ENCODE data around the gene SLCO1B1. TPM values are rescaled to one million over a fixed set of nuclear protein-coding genes. Genes with fewer than 3 reads are reported as not detected.

The SLCO1B1 gene
- total and polyA plus RNA-seq, 2 of the 8 experiments (the other 6 are each of a cell fraction or from before 2014, with no cell fraction given): 0.13 TPM; not detected in 1

DNA sequence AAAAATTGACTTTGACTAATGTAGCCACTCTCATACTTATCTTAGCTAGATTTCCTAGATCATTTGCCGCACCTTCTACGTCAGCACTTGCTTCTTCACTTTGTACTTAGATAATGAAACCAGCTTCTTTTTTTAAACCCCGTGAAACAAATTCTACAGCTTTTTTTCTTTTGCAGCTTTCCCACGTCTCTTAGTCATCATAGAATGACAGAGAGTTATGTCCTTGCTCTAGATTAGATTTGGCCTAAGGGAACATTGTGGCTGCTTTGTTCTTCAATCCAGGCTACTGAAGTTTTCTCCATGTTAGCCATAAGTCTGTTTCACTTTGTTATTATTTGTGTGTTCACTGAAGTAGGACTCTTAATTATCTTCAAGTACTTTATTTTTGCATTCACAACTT is 108.9 kb downstream of the SLCO1B1 start:
- Histone ChIP-seq H2AK5ac (ENCODE audit: low read depth, low read length) (no peak overlapping the region), H3K23me2 (ENCODE audit: low read depth, low read length) (no peaks in the 10 kb centered on the region), H3K4ac (replicated peaks; ENCODE audit: insufficient read length, low read depth, low read length) (no peak overlapping the region), H2BK5ac (ENCODE audit: low read depth, low read length) (no peak overlapping the region), H2AFZ (ENCODE audit: low read length) (no peak overlapping the region), H3K27me3 (replicated peaks in 1 of 4; ENCODE audit: control insufficient read depth in 3 of 4, extremely low read depth in 1 of 4, insufficient read depth in 3 of 4, low read length in 3 of 4) (no peaks in the 10 kb centered on the region), H3K9me3 (ENCODE audit: insufficient read depth in 2 of 2, low read depth in 1 of 2, low read length in 1 of 2) (no peaks in the 10 kb centered on the region), H4K5ac (ENCODE audit: insufficient read length, low read depth, low read length) (no peak overlapping the region), H3K23ac (ENCODE audit: insufficient read length) (no peak overlapping the region), H3K79me2 (ENCODE audit: control insufficient read depth in 1 of 2, insufficient read depth in 2 of 2, low read length in 2 of 2) (no peaks in the 10 kb centered on the region), H3K4me3 (ENCODE audit: extremely low read depth in 1 of 4, insufficient read depth in 2 of 4, low read depth in 3 of 4, low read length in 4 of 4) (no peak overlapping the region), H4K91ac (replicated peaks; ENCODE audit: insufficient read length, low read length) (no peak overlapping the region), H3K9ac (replicated peaks in 1 of 4; ENCODE audit: extremely low read depth in 1 of 4, low read depth in 3 of 4, low read length in 3 of 4) (no peak overlapping the region), H3K4me2 (ENCODE audit: insufficient read depth in 1 of 2, low read depth in 2 of 2, low read length in 2 of 2) (no peak overlapping the region), H2BK12ac (ENCODE audit: low read depth, low read length) (no peak overlapping the region), H3K79me1 (ENCODE audit: low read depth, low read length) (no peaks in the 10 kb centered on the region), H3K14ac (ENCODE audit: insufficient read length) (no peak overlapping the region), H3K18ac (ENCODE audit: extremely low read depth, low read length) (no peak overlapping the region), H4K8ac (ENCODE audit: extremely low read depth, insufficient read depth, low read length) (no peak overlapping the region), H2BK15ac (ENCODE audit: low read length) (no peak overlapping the region), H3K4me1 (replicated peaks in 1 of 4; ENCODE audit: control insufficient read depth in 3 of 4, insufficient read depth in 4 of 4, low read length in 3 of 4) (no peaks in the 10 kb centered on the region), H2BK120ac (replicated peaks; ENCODE audit: low read depth, low read length) (no peak overlapping the region), H3K56ac (replicated peaks; ENCODE audit: insufficient read length, low read depth, low read length) (no peak overlapping the region), H4K20me1 (replicated peaks in 1 of 2; ENCODE audit: control insufficient read depth in 1 of 2, insufficient read depth in 2 of 2, low read length in 2 of 2) (no peaks in the 10 kb centered on the region), H2BK20ac (ENCODE audit: low read length) (no peak overlapping the region), H3K27ac (ENCODE audit: low read depth, low read length) (no peak overlapping the region), H3K36me3 (ENCODE audit: control insufficient read depth in 2 of 4, insufficient read depth in 4 of 4, low read length in 3 of 4) (no peaks in the 10 kb centered on the region)
- ChIA-PET POLR2A (ENCODE audit: partially characterized antibody) (no interaction called here), CTCF (ENCODE audit: partially characterized antibody) (interaction anchor here (1.1 kb wide), 1 partner anchor 10 kb away, joined by 3 read pairs; no protein-coding TSS in a partner anchor)
- FAIRE-seq: no peak
- whole genome bisulfite sequencing, 2 experiments (ENCODE audit: extremely low coverage in 1 of 2, insufficient coverage in 1 of 2, insufficient read length in 1 of 2, insufficient replicate concordance in 2 of 2, low coverage in 1 of 2, low lambda C conversion rate in 2 of 2, missing lambda C conversion rate in 1 of 2): 93% methylated on average over 4 of the region's 4 CpGs; no CpG with 5 or more reads in 1 of the 2 experiments
- DNase-seq (ENCODE audit: low read depth in 1 of 2, low spot score in 2 of 2): no peak
- TF ChIP-seq, protein P1, sequence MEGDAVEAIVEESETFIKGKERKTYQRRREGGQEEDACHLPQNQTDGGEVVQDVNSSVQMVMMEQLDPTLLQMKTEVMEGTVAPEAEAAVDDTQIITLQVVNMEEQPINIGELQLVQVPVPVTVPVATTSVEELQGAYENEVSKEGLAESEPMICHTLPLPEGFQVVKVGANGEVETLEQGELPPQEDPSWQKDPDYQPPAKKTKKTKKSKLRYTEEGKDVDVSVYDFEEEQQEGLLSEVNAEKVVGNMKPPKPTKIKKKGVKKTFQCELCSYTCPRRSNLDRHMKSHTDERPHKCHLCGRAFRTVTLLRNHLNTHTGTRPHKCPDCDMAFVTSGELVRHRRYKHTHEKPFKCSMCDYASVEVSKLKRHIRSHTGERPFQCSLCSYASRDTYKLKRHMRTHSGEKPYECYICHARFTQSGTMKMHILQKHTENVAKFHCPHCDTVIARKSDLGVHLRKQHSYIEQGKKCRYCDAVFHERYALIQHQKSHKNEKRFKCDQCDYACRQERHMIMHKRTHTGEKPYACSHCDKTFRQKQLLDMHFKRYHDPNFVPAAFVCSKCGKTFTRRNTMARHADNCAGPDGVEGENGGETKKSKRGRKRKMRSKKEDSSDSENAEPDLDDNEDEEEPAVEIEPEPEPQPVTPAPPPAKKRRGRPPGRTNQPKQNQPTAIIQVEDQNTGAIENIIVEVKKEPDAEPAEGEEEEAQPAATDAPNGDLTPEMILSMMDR (IDR thresholded peaks at IDR 0.05; ENCODE audit: control extremely low read depth in 1 of 3, insufficient read depth in 1 of 3, low read depth in 1 of 3, low read length in 3 of 3): no peak
- no peak for TF ChIP-seq ASH2L (IDR thresholded peaks at IDR 0.05; ENCODE audit: low read length)
- TF ChIP-seq FOSL1 (IDR thresholded peaks at IDR 0.05; ENCODE audit: insufficient read depth, low read depth, low read length): no peak
- no peak for TF ChIP-seq SP4 (IDR thresholded peaks at IDR 0.05; ENCODE audit: low read length)
- no peak for TF ChIP-seq NANOG (IDR thresholded peaks at IDR 0.05; ENCODE audit: insufficient read depth, low read depth, low read length, poor library complexity, severe bottlenecking)

Measured in H1 (cell line).